CD1c-positive myeloid dendritic cell (primary cell): ENCODE results near the gene CTNND1.
"Not testable (repeated sequence)": the region's sequence is repeated elsewhere in the genome, so short reads cannot be mapped to it uniquely, and the experiment has no call there.

Experiments used
- DNase-seq: peaks from one replicate; pipeline ENCODE4 v3.0.0-alpha.2; 2016; ENCODE audit errors: extremely low spot score

CTNND1 gene, protein sequence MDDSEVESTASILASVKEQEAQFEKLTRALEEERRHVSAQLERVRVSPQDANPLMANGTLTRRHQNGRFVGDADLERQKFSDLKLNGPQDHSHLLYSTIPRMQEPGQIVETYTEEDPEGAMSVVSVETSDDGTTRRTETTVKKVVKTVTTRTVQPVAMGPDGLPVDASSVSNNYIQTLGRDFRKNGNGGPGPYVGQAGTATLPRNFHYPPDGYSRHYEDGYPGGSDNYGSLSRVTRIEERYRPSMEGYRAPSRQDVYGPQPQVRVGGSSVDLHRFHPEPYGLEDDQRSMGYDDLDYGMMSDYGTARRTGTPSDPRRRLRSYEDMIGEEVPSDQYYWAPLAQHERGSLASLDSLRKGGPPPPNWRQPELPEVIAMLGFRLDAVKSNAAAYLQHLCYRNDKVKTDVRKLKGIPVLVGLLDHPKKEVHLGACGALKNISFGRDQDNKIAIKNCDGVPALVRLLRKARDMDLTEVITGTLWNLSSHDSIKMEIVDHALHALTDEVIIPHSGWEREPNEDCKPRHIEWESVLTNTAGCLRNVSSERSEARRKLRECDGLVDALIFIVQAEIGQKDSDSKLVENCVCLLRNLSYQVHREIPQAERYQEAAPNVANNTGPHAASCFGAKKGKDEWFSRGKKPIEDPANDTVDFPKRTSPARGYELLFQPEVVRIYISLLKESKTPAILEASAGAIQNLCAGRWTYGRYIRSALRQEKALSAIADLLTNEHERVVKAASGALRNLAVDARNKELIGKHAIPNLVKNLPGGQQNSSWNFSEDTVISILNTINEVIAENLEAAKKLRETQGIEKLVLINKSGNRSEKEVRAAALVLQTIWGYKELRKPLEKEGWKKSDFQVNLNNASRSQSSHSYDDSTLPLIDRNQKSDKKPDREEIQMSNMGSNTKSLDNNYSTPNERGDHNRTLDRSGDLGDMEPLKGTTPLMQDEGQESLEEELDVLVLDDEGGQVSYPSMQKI

GRCh38 chr11:57761301-57762234, at the start of gene CTNND1:
CTNND1 (plus strand) TSS chr11:57761802; CDS start chr11:57791479, 29,677 bp downstream.
- peak; percentile 91 for DNase-seq

- peak; percentile 98 for DNase-seq
Measured at GRCh38 chr11:57712256-57713150, 49.1 kb upstream of the CTNND1 start, which contains the start of gene TMX2. TMX2 (plus strand) TSS chr11:57712593; CDS start chr11:57712619, 26 bp downstream.

- DNase-seq, result no peak
Measured at GRCh38 chr11:57713835-57714234, 47.8 kb upstream of the CTNND1 start.

GRCh38 chr11:57716726-57717125, 44.9 kb upstream of the CTNND1 start:
- DNase-seq, result not testable (repeated sequence)

- no peak for DNase-seq
Measured at GRCh38 chr11:57727185-57727584, 34.4 kb upstream of the CTNND1 start.

DNA sequence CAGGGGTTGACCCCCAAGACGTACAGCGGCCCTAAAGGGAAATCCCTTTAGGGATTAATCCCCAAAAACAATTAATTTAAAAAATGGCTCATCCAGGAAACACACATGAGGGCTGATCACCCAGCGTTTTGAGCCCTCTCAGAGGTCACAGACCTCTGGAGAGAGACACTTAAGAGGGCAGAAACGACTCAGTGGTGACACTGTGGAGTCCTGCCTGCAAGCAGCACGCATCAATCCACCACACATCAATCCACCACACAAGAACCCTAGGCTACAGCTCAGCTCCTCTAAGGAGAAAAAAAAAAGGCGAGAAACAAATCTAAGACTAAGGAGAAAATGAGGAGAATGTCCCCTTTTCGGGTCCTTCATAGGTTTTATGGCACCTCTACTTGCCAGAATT, 32.8 kb upstream of the CTNND1 start:
- DNase-seq, result no peak

DNA sequence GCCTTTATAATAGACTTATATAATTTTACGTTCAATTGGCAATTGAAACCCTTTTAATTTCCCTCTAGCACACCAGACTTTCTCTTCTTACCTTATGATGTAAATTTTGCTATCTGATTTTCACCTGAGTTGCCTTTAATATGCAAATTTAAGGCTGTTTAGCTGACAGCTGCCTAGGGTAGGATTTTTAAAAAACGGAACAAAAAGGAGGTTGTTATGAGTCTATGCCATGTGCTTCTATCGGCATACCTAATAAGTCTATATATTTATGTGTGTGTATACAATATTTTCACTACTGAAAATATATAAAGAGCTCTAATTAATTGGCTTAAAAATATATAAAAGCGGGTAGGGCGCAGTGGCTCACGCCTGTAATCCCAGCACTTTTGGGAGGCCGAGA, 32.1 kb upstream of the CTNND1 start:
- DNase-seq, result no peak

- DNase-seq, result no peak
Measured at GRCh38 chr11:57732661-57733060, 28.9 kb upstream of the CTNND1 start.

DNA sequence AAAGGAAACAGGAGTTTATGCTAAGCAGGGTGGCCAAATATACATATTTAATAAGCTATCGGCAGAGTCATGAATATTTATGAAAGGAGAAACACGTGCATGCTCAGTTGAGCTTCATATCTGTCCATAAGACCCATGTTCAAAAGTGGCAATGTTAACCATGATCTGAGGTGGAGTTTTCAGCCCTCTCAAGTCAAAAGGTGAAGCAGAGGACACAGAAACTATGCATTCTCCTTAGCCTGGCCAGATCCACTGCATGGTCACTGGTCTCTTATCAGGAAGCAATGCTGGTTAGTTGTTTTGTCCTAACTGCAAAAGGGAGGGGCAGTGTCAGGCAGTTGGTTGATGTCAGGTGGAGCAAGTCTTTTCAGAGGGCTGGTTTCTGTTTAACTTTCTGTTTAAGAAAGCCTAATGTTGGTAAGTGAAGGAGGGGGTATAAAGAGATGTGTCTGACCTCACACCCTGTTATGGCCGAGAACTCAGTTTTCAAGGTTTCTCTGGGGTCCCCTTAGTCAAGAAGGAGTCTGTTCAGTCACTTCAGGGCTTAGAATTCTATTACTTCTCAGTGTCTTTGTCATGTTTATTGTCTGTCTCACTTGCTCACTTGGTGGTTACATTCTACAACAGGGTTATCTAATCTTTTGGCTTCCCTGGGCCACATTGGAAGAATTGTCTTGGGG, 25.8 kb upstream of the CTNND1 start:
- DNase-seq, result no peak

- DNase-seq, result peak; percentile 97
Measured at GRCh38 chr11:57741132-57742086, 20.2 kb upstream of the CTNND1 start, which contains the start of gene SELENOH. SELENOH (plus strand) TSS chr11:57741491; CDS start chr11:57741596, 105 bp downstream.

GRCh38 chr11:57742087-57742452, 19.5 kb upstream of the CTNND1 start:
- DNase-seq, result no peak

DNA sequence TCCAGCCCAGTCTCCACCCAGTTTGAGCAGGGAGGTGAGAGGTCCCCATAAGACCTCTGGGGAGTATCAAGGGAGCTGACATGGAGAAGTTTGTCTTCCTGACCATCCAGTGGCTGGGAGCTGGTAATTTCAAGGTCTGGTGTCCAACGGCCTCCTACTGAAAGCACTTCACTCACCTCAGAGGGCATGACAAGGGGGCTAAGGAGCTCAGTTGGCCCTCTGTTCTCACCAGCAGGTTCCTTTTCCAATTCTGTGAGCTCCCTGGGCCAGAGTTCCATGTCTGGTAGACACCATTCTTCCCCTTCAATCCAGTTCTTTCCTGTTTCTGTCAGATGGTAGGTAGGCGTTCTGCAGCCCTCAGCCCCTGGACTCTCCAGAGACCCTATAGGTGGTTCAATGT, 17.2 kb upstream of the CTNND1 start:
- no peak for DNase-seq

- DNase-seq, result no peak
Measured at GRCh38 chr11:57745206-57745605, 16.4 kb upstream of the CTNND1 start.

DNA sequence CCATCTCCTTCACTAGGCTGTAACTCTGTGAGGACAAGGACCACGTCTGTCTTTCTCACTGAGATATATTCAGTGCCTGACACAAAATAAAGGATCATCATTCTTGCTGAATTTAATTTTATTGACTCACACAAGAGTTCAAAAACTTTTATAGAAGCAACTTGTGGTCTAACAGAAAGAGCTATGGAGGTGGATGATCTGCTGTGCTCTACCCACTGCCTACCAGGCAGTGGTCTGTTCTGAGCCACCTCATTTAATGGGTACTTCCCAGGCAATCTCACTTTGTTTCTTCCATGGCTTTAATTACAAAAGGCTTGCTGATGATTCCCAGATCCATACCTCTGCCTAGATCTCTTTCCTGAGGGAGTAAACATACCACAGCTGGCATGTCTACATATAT, 14.7 kb upstream of the CTNND1 start:
- DNase-seq, result no peak

GRCh38 chr11:57751176-57751575, 10.4 kb upstream of the CTNND1 start:
- DNase-seq, result no peak

DNA sequence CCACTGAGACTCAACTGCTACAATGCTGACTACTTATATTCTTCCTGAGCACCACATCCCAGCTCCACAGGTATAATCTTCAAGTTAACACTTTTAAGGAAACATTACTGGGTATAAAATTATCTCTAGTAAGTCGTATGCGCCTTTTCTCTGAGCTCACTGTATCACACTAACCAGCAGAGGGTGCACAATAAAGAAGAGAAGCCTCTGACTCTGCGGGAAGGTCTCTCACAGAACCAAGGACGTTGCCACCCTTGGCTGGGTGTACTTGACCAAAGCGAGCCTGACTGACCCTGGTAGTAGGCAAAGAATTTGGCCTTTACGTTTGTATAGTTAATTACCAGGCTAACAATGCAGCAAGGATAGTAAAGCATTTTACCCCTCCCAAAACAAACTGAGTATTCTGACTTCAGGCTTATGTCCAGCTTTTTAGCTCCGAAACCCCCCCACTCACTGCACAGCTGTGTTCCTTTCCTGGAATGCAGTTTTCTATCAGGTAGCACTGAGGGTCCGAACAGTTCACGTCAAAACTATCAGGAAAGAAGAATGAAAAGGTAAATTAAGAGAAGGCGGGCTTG, 9.8 kb upstream of the CTNND1 start, which contains the start of gene BTBD18:
TSS of gene BTBD18 (minus strand) at position 144 of the 578 bp plus-strand sequence. CDS start 631 bp downstream, outside the sequence.
- peak; percentile 38 for DNase-seq

GRCh38 chr11:57752954-57753353, 8.6 kb upstream of the CTNND1 start:
- DNase-seq, result no peak

DNA sequence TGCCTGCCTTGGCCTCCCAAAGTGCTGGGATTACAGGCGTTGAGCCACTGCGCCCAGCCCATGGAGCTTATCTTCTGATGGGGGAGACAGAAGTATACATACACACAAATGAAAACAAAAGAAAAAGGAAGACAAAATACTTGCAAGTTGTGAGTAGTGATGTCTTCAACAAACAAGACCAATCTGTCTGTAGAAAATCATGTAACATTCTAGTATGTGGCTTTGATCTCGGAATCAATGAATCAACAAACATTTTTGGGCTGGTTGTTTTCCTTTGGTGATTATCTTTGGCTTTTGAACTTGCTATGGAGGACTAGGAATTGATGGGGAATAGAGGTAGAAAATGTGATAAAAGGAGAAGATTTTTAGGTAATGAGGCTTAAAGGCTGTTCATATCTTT, 3.4 kb upstream of the CTNND1 start:
- DNase-seq, result no peak
